Ascending aorta (tissue), 2 donors: Measurements from ENCODE around the gene RPS6KA2. TPM values are rescaled to one million over a fixed set of nuclear protein-coding genes. Genes with fewer than 3 reads are reported as not detected.
A peak's percentile ranks its signal among the peaks of the same experiment; 100 is the strongest.

Experiments
- DNase-seq, 2 donors: peaks; one replicate each; pipeline ENCODE4 v3.0.0-alpha.2; 2019; ENCODE audit warnings: low spot score in 2 of 2
- H3K27ac ChIP-seq, 2 donors: fragments of 200-600 bp; sonication (generic); one replicate each; pipeline ENCODE4 v1.5.1; 2016 to 2017; ENCODE audit warnings: mild to moderate bottlenecking in 1 of 2
- H3K27me3 ChIP-seq: fragments of 200-600 bp; sonication (generic); one replicate; pipeline ENCODE4 v1.5.1; 2017
- H3K36me3 ChIP-seq, 2 donors: fragments of 200-600 bp; sonication (generic); one replicate each; pipeline ENCODE4 v1.5.1; 2016
- H3K4me1 ChIP-seq, 2 donors: fragments of 200-600 bp; sonication (generic); one replicate each; pipeline ENCODE4 v1.5.1; 2016 to 2017; ENCODE audit warnings: mild to moderate bottlenecking in 1 of 2
- H3K4me3 ChIP-seq, 2 donors: fragments of 200-600 bp; sonication (generic); one replicate each; pipeline ENCODE4 v1.5.1; 2016 to 2017; ENCODE audit warnings: mild to moderate bottlenecking in 1 of 2
- H3K9me3 ChIP-seq, 2 donors: fragments of 200-600 bp; sonication (generic); one replicate each; pipeline ENCODE4 v1.5.1; 2016
- CTCF ChIP-seq, 3 experiments: fragments of 200-600 bp in 2 of 3; fragments of 450-650 bp in 1 of 3; sonication (generic) in 2 of 3; IDR thresholded peaks; one replicate each; pipeline ENCODE4 v1.5.1; 2016 to 2019; ENCODE audit warnings: antibody characterized with exemption in 3 of 3, mild to moderate bottlenecking in 1 of 3, moderate library complexity in 1 of 3
- intact Hi-C: fragments of 100-400 bp; cut with DNase I; formaldehyde crosslinking; loops from one replicate; pipeline ENCODE4 v1.15.1; 2023
- total RNA-seq: library from RNA; depleted of rRNA; stranded (reverse); fragments of >200 nt; gene quantifications from one replicate; pipeline ENCODE4 v1.1.0, GENCODE V29; 2016

RPS6KA2 gene
- total RNA-seq = 196 TPM

DNA sequence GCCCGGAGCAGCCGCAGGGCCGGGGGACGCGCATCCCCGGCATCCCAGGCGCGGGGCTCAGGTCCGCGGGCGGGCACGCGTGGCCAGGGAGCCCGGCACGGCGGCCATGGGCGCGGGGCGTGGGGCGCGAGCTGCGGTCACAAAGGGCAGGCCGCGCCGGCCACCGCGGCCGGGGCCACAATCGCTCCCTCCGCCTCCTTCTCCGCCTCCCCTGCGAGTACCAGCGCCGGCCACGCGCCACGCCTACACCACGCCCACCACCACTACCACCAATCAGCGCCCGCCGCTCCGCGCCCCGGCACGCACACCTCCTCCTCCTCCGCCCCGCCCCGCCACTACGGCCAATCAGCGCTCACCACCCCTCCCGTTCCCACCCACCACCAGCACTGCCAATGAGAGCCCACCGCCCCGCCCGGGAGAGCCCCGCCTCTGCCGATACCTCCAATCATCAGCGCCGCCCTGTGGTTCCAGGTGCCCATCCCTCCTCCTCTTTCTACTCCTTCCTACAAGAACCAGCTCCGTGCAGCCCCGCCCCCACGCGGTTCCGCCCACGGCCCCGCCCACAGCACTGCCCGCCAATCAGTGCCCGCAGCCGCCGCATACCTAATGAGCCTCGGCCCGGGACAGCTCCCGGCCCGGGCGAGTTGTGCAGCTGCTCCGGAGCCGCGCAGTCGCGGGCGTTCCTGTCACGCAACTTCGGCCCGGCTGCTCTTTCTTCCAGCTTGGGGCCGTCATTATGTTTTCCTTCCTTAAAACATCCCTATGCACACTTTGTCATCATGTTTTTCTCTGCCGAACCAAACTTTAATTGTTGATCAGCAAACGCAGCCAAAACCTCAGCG lies at the start of gene RPS6KA2:
Gene RPS6KA2 (minus strand): TSS at position 219 of the 842 bp plus-strand sequence. CDS start 232 bp downstream, outside the sequence.
- H3K9me3 ChIP-seq = no peaks in the 10 kb centered on the region
- H3K36me3 ChIP-seq = no peaks in the 10 kb centered on the region
- H3K27ac ChIP-seq = peak within 1 kb of the TSS; percentile 80 to 90
- intact Hi-C loops = loop anchor here (1.0 to 5.0 kb wide), 8 partner anchors 28 to 372 kb away; partner anchors contain the start of genes CEP43, RNASET2 and SFT2D1
- DNase-seq = peak; percentile 100
- H3K4me1 ChIP-seq = peaks cover 0 to 2% of the 10 kb centered on the region in 2 donors
- H3K27me3 ChIP-seq = no peaks in the 10 kb centered on the region
- peak within 1 kb of the TSS; percentile 91 to 92 for H3K4me3 ChIP-seq
- no peak for TF ChIP-seq CTCF (IDR thresholded peaks at IDR 0.05)

- no peak for TF ChIP-seq CTCF (IDR thresholded peaks at IDR 0.05)
- H3K27ac ChIP-seq = no peak overlapping the region
- intact Hi-C loops = no loop called here
- H3K36me3 ChIP-seq = no peaks in the 10 kb centered on the region
- H3K4me1 ChIP-seq = peaks cover 3 to 9% of the 10 kb centered on the region in 2 donors
- H3K27me3 ChIP-seq = no peaks in the 10 kb centered on the region
- no peak overlapping the region for H3K4me3 ChIP-seq
- no peak for DNase-seq
- no peaks in the 10 kb centered on the region for H3K9me3 ChIP-seq
Measured at GRCh38 chr6:166676270-166676860, 49.3 kb upstream of the RPS6KA2 start.

GRCh38 chr6:166675736-166676135 lies 48.7 kb upstream of the RPS6KA2 start:
- H3K27ac ChIP-seq = no peak overlapping the region
- no peak for DNase-seq
- no peak for TF ChIP-seq CTCF (IDR thresholded peaks at IDR 0.05)
- no peaks in the 10 kb centered on the region for H3K9me3 ChIP-seq
- intact Hi-C loops = no loop called here
- no peaks in the 10 kb centered on the region for H3K27me3 ChIP-seq
- H3K36me3 ChIP-seq = no peaks in the 10 kb centered on the region
- H3K4me1 ChIP-seq = peaks cover 3 to 9% of the 10 kb centered on the region in 2 donors
- no peak overlapping the region for H3K4me3 ChIP-seq

DNA sequence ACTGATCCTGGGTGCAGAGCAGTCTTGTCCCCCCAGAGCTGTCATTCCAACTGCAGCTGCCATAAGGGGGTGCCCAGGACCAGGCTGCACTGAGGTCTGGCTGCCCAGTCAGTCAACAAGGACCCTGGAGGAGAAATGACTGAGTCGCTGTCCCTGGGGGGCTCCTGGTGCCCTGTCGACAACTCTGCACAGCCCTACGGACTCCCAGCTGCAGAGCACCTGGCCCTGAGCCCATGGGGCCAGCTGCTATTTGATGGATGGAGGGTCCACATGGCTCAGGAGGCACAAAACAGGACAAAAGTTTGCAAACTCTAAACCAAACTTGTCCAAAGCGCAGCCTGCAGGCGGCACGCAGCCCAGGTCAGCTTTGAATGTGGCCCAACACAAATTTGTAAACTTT lies 46.3 kb upstream of the RPS6KA2 start:
- Histone ChIP-seq H3K4me1 (peaks cover 3 to 9% of the 10 kb centered on the region in 2 donors), H3K27ac (no peak overlapping the region), H3K9me3 (no peaks in the 10 kb centered on the region), H3K4me3 (peak overlapping the region; percentile 4 to 13), H3K27me3 (no peaks in the 10 kb centered on the region), H3K36me3 (no peaks in the 10 kb centered on the region)
- TF ChIP-seq CTCF (IDR thresholded peaks at IDR 0.05) = no peak
- DNase-seq = no peak
- intact Hi-C loops = no loop called here

- Histone ChIP-seq H3K36me3 (no peaks in the 10 kb centered on the region), H3K9me3 (no peaks in the 10 kb centered on the region), H3K27ac (no peak overlapping the region), H3K27me3 (no peaks in the 10 kb centered on the region), H3K4me1 (peaks cover 3 to 9% of the 10 kb centered on the region in 2 donors), H3K4me3 (peak overlapping the region; percentile 4 to 13)
- no peak for DNase-seq
- intact Hi-C loops = no loop called here
- TF ChIP-seq CTCF (IDR thresholded peaks at IDR 0.05) = no peak
Measured at GRCh38 chr6:166672624-166673206, 45.7 kb upstream of the RPS6KA2 start.
